GM04503 (cell line): Measurements from ENCODE around the gene RBM18.

Experiments used
- DNase-seq: peaks from one replicate; pipeline ENCODE4 v3.0.0-alpha.2; 2012; ENCODE audit warnings: low read depth

RBM18 gene, protein sequence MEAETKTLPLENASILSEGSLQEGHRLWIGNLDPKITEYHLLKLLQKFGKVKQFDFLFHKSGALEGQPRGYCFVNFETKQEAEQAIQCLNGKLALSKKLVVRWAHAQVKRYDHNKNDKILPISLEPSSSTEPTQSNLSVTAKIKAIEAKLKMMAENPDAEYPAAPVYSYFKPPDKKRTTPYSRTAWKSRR

DNA sequence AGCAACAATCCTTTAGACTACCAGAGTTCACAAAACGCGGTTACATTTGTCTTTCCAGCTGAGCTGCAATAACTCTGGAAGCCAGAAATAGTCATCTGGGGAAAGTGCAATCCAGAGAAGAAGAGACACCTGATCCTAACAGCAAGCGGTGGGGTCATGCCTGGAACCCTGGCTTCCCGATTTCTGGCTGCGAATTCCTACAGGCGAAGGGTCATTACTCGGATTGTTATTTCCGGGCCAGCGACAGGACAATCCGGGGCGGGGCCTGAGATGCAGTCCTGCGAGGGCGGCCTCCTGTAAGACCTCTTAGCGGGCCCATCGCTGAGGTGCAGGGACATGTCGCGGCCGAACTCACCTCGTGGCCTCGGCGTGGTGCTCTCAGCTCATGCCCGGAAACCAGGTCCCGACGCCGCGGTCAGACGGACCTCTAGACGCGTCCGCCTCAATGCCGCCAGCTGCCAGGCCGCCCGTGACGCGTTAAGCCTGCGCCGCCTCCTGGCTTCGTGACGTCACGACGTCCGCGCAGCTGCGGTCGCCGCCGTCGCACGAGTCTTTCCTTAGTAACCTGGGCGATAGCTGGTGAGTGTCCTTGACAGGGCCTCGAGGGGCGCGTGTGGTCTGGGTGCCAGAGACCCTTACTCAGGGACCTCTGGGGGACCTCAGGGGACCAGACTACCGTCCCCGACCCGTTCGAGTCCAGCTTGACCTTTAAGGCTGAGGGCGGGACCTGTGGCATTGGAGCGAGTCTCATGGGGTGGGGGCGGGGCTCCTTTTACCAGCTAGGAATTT is at the start of gene RBM18, which contains the start of gene MRRF:
Gene RBM18, minus strand, starts transcription at position 481 of the 789 bp plus-strand sequence. CDS start 3,348 bp downstream, outside the sequence.
Gene MRRF, plus strand, starts transcription at position 523 of the 789 bp plus-strand sequence. CDS start 6,010 bp downstream, outside the sequence.
- peak; percentile 49 for DNase-seq

DNA sequence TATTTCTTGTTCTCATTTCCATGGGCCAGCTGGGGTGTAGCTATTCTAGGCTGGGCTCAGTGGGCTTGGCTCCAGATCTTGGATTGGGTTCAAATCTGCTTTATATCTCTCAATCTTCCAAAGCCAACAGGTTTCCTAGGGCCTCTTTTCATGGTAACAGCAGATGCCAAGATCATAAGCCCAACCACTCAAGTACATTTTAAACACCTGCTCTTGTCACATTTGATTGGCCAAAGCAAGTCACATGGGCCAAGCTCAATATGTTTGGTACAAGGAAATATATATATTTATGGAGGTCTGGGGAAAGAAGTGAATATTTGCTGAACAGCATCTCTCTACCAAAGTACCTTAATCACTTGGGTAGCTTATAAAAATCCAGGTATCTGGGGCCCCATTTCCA is 49.5 kb upstream of the RBM18 start:
- no peak for DNase-seq

DNA sequence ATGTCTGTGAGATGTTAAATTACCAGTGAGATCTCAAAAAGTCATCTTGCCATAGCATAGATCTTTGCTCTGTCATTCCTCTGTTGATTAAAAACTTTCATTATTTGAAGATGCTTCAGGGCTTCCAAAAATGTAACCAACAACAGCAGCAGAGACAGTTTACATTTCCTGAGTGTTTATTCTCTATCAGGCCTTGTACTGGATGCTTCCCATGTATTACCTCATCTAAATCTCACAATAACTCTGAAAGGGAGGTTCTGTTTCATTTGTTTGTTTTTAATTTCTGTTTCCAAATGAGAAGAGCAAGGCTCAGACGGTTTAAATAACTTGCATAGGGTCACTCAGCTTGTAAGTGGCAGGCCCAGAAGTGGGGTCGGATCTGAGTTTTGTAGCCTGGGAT is 45.2 kb upstream of the RBM18 start:
- no peak for DNase-seq

DNA sequence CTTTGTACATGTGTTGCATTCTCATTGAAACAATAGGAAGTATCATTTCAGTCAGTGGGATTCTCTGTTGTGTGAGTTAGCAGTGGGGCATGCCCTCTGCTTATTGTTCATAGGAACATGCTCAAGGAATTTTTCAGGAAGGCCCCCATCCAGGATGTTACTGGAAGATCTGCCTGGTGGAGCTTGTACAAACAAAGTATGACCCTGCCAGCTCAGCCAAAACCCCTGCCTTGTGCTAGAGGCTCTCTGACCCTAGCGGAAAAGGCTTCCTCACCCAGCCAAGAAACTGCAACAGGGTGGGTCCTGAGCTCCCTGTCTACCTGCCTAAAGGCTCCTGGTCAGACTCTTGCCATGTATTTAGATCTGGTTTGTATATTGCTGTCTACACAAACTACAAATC is 43.3 kb upstream of the RBM18 start:
- no peak for DNase-seq

DNA sequence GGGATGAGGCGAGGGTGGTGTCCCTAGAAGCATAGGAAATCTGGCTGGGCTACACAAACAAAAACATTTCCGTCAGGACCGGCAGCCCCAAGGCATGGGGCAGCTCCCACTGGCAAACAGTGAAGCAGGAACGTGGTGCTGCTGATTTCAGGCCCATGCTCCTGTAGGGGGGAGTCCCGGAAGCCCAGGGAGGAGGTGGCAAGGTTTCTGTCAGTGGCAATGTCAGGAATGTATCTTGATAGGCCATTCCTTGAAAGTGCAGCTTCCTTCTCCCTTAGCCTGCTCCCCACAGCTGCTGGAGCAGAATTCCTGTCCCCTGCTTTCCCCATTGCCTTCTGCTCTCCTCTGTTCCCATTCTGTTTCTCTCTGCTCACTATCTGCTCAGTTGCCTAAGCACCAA is 42.4 kb upstream of the RBM18 start:
- DNase-seq = no peak

DNA sequence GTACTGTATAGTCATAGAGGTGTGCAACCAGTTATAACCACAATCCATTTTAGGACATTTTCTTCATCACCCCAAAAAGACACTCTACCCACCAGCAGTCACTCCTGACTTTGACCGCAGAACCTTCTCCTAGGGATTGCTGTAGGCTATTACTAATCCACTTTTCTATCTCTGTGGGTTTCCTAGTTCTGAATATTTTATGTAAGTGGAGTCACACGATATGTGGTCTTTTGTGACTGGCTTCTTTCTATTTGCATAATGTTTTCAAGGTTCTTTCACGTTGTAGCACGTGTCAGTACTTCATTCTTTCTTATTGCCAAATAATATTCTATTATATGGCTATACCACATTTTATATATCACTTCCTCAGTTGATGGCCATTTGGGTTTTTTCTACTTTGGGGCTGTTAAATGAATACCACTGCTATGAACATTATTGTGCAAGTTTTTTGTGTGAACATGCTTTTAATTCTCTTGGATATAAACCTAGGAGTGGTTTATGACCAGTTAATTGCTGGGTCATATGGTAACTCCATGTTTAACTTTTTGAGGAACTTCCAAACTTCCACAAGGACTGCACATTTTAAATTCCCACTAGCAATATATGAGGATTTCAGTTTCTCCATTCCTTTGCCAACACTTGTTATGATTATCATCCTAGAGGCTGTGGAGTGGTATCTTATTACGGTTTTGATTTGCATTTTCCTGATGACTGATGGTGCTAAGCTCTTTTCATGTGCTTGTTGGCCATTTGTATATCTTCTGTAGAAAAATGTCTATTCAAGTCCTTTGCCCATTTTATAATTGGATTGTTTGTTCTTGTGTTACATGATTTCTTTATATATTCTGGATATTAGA is 37.8 kb upstream of the RBM18 start:
- no peak for DNase-seq

DNA sequence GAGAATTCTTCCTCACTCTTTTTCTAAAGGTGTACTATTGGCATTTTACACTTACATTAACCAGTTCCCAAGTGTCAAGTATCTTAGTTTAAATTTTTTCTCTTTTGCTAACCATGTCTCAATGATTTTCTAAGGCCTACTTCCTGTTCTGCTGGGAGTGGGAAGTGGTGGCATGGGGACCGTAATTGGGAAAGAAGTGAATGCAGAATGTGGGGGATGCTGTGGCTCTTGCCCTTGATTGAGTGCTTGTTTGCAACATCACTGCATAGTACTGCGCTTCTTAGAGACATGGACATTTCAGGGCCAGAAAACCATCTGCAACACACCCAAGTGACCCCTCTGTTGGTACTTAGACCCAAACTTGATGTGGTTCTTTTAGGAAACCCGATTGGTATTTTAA is 32.9 kb upstream of the RBM18 start:
- DNase-seq = no peak

DNA sequence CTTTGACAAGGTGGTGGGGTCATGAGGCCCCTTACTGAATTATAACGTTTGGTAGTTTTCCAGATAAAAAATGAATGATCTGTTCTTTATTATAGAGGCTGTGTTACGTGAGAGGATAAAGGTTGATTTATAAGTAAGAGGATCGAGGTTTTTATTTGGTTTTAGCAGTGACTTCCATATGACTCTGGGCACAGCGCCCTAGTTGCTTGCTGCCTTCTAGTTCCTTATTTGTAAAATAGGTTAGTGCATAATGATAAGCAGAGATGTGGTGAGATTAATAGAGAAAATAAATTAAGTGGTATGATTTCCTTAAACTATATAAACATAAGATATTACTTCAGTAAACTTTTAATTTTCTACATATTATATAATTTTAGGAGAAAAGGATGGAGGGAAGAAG is 29.9 kb upstream of the RBM18 start:
- no peak for DNase-seq

DNA sequence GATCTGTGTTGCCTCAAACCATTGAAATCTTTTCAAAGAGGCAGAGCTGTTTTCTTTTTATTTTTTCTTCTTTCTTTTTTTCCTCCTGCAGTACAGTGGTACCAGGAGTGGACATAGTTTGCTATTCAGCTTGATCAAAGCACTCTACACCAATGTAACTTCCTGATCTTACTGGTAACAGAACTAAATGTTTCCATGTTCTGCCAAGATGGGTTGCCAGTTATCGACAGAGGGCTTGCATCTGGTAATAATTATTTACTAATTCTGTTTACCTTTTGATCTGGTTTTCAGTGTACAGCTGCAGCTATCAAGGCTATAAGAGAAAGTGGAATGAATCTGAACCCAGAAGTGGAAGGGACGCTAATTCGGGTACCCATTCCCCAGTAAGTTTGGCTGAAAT is 26.8 kb upstream of the RBM18 start:
- DNase-seq = no peak

DNA sequence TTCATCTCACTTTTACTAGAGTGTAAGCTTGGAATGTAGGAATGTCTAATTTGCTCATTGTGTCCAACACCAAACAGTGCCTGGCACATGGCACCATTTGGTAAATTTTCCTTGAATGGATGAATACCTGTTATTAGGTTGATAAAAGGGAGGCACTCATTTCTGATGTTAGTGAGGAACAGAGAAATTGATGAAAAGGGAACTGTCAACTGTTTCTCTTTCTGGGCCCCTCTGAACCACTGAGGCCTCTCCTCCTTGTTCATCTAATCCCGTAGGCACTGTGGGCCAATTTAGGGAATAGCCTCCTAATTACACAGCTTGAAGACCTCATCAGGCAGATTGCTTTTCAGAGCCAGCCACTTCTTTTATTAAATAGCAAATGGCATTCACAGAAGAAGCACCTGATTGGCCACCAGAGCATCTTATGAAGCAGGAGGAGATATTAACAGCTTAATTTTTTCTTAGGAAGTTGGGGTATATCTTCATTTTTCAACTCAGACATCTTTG is 22.6 kb upstream of the RBM18 start:
- no peak for DNase-seq

DNA sequence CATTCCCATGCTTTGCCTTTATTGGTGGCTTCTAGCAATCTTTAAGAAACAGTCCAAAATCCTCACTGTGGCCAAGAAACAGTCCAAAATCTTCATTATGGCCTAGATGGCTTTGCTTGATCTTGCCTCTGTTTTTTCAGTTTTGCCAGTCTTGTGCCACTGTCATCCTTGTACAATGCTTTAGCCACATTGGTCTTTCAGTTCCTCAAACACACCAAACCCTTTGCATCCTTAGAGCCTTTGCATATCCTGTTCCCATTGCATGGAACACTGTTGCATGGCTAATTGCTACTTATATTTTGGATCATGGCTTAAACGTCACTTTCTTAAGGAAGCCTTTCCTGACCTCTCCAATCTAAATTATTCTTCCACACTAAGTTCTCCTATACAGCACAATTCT is 22.1 kb upstream of the RBM18 start:
- no peak for DNase-seq

DNA sequence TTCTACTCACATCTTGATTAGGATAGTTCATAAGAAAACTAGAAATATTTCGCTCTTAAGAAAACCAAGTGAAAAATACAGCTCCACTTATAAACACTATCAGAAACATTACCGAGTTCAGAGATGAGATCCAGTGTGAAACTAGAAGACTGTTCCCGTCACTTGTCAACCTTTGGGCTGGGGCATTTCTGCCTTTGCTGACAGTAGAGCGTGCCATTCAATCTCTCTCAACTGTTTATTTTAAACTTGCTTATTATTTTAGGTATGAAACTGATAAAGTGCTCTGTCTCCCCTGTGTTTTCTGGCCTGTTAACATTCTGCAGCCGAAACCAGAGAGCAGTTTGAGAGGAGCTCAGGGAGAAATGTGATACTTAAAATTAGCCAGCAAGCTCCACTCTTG is 16.7 kb upstream of the RBM18 start:
- no peak for DNase-seq

DNA sequence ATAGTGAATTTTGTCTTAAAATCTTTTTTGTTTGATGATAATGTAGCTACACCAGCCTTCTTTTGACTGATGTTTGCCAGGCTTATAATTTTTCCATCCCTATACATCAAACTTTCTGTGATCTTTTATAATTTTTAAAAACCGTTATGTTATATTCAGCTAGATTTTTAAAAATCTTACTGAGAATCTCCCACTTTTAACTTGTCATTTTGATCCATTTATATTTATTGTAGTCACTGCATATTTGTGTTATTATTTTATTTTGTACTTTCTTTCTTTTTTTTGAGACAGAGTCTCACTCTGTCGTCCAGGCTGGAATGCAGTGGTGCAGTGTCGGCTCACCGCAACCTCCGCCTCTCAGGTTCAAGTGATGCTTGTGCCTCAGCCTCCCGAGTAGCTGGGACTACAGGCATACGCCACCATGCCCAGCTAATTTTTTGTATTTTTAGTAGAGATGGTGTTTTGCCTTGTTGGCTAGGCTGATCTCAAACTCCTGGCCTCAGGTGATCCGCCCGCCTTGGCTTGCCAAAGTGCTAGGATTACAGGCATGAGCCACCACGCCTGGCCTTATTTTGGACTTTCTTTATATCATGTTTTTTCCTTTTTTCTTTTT is 12.8 kb upstream of the RBM18 start:
- DNase-seq = no peak

DNA sequence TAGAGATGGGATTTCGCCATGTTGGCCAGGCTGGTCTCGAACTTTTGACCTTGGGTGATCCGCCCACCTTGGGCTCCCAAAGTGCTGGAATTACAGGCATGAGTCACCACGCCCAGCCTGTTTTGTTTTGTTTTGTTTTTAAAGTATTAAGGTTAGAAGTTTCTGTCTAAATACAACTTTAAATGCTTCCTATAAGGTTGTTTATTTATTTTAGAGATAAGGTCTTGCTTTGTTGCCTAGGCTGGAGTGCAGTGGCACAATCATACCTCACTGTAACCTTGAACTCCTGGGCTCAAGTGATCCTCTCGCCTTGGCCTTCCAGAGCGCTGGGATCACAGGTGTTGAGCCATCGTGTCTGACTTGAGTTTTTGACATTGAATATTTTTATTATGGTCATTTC is 11.5 kb upstream of the RBM18 start:
- no peak for DNase-seq

DNA sequence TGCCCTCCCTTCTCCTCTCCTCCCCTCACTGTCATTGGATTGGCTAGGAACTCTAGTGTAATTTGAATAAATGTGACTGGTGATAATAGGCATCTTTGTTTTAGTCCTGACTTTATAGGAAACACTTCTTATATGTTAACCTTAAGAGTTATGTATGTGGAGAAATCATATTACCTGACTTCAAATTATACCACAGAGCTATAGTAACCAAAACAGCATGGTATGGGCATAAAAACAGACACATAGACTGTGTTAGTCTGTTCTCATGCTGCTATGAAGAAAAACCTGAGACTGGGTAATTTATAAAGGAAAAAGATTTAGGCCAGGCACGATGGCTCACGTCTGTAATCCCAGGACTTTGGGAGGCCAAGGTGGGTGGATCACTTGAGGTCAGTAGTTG is 9.4 kb upstream of the RBM18 start:
- no peak for DNase-seq

DNA sequence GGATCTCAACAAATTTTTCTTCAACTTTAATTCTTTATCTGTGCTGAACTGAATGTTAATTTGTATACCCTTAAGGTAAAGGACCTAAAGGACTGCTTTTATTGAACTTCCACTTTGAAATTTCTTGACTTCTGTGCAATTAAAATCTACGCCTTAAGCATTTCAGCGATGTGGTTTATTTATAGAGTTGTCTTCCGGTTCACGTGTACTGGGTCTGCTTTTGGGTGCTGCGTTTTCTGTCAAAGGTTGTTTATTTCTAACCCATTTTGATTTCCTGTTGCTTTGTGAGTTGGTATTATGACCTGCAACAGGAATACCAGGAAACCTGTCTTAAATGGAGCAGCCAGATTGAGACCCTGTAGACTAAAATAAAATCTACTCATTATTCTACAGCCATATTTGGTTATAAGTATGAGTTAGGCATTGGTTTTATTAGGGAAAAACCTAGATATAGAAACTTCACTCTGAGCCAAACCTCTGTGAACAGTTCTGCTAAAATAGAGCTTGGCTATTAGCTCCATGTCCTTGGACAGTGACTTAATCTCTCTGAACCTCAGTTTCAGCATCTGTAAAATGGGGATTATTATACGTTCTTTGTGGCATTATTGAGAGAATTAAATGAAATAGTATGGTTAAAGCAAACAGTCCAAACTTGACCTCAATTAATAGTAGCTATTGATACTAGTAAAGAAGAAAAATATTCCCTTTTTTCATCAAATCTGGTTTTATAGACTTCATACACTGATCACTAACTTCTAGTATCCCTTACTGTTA is 3.6 kb upstream of the RBM18 start:
- DNase-seq = no peak

DNA sequence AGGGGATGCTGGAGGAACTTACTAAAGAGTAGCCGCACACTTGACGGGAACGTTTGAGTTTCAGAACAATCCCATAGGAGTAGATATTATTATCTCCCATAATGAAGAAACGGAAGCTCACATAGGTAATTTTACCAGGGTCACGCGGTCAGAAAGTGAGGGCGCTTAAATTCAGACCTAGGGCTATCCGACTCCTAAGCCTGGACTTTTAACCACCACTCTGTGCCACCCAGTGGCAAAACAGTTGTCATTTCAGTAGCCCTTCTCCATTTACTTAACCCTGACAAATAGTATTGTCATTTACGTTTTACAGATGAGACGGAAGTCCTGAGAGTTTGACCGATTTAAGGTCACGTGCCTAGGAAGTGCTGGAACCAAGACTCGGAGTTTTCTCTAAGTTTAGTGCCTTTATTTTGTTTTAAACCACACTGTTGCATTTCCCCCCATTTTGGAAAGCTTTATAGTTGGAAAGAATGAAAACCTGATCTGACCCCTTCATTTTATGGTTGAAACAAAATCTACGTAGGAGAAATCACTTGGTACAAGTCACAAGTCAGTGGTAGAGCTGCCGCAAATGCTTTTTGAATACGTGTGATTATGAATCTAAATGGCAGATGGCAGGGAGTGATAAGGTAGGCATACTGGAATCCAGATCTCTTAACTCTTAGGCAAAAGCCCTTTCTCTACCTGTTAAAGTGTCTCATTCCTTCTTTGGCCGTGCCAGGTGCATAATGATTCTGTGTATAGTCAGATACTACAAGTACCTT is 692 bp upstream of the RBM18 start:
- peak; percentile 4 for DNase-seq

DNA sequence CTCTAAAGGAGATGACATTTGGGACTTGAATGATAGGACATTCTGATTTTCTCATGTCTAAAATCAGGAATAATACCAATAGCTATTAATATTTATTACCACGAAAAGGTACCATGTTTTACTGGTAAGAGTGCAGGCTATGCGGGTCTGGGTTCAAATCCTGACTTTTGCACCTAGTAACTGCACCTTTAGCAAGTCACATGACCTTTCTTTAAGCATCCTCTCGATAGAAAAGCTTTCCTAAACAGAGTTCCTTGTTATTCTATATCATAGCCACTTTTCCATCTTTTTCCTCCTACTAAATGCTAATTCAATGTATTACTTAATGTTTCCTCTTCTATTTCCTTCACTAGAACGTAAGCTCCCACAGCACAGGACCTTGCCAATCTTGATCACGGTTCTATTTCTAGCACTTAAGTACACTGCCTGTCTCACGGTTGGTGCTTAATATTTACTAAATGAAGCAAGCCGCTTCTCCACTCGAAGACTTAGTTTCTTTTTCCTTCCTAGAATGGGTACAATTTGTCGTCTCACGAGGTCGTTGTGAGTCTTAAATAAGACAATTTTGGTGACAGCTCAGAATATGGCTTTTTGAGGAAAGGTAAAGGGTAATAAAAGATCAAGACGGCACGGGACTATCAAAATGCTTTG is 816 bp downstream of the RBM18 start:
- no peak for DNase-seq

DNA sequence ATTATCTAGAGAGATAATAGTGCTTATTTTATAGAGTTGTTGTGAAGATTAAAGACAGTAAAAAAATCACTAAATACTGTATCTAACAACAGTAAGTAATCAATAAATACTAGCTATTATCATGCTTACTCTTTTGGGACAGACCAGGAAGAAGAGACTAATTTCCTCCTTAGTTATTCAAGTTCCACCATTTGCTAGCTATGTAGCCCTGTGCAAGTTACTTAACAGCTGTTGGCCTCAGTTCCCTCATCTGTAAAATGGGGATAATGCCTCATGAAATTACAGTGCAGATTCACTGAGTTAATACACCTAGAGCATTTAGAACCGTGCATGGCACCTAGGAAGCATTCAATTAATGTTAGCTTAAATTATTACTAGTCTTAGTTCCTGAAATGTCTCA is 2.6 kb downstream of the RBM18 start:
- DNase-seq = no peak

DNA sequence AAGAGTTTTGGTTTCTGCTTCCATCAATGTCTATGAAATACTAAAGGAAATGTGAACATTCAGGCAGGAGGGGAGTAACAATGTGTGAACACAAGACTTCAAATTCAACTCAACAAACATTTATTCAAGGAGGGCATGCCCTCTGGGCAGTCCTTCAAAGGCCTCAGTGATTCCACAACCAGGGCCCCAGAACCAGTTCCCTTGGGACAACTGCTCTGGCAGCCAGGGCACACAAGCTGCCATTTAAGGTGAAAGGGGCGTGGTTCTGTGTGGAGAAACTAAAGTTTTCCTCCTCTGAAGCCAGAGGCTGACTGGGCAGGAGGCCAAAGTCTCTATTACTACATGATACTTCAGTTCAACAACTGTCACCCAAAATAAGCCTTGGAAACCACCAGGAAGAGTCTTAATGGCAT is 3.2 kb downstream of the RBM18 start:
- peak; percentile 68 for DNase-seq
